Adipocyte (in vitro differentiated cells): ENCODE measurements around the gene C9orf40.
A peak's percentile ranks its signal among the peaks of the same experiment; 100 is the strongest.

ENCODE experiments used
- DNase-seq: peaks from one replicate; pipeline ENCODE4 v3.0.0-alpha.2; 2015; ENCODE audit warnings: low read depth
- H3K27me3 ChIP-seq: replicated peaks from 2 replicates; pipeline ENCODE4 v1.7.0; 2013; ENCODE audit warnings: mild to moderate bottlenecking, low read length, moderate library complexity; ENCODE audit not compliant: control insufficient read depth, insufficient read depth
- H3K36me3 ChIP-seq: 2 replicates; pipeline ENCODE4 v1.7.0; 2013; ENCODE audit warnings: low read length, mild to moderate bottlenecking, moderate library complexity; ENCODE audit not compliant: control insufficient read depth, insufficient read depth, severe bottlenecking
- H3K4me1 ChIP-seq: 2 replicates; pipeline ENCODE4 v1.7.0; 2013; ENCODE audit warnings: mild to moderate bottlenecking, low read length, moderate library complexity; ENCODE audit not compliant: control insufficient read depth, insufficient read depth
- H3K4me3 ChIP-seq: 2 replicates; pipeline ENCODE4 v1.7.0; 2013; ENCODE audit warnings: mild to moderate bottlenecking, low read length, moderate library complexity
- H3K9ac ChIP-seq: 2 replicates; pipeline ENCODE4 v1.7.0; 2013; ENCODE audit warnings: mild to moderate bottlenecking, low read length, moderate library complexity
- H3K9me3 ChIP-seq: 2 replicates; pipeline ENCODE4 v1.7.0; 2013; ENCODE audit warnings: mild to moderate bottlenecking, low read length, moderate library complexity; ENCODE audit not compliant: control insufficient read depth

Gene C9orf40

DNA sequence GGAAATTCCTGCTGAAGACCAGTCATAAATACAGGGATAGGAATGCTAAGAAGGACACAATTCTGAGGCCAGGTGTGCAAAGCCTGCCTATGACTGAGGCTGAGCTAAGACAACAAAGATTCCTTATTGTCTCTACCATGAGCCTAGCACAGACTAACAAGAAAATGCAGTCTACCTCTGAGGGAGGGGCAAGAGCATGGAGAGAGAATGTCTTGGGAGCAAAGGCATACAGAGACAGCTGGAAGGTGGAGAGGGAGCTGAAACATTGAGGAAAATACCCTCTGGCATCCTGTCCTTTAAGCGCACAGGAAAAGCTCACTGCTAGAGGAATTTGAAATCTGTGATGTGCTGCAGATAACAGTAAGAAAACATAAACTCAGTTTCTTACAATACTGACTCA is 8.8 kb upstream of the C9orf40 start:
- H3K9ac ChIP-seq, result no peak overlapping the region
- no peaks in the 10 kb centered on the region for H3K36me3 ChIP-seq
- no peaks in the 10 kb centered on the region for H3K4me1 ChIP-seq
- H3K9me3 ChIP-seq, result no peaks in the 10 kb centered on the region
- no peak for DNase-seq
- no peaks in the 10 kb centered on the region for H3K27me3 ChIP-seq
- H3K4me3 ChIP-seq, result no peak overlapping the region

DNA sequence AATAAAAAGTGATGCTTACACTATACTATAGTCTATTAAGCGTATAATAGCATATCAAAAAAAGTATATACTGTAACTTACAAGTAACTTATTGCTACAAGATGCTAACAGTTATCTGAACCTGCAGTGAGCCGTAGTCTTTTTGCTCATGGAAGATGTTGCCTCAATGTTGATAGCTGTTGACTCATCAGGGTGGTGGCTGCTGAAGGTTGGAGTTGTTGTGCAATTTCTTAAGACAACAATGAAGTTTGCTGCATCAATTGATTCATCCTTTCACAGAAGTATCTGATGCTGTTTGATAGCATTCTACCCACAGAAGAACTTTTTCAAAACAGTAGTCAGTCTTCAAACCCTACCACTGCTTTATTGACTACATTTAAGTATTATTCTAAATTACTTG is 7.8 kb upstream of the C9orf40 start:
- Histone ChIP-seq H3K36me3 (no peaks in the 10 kb centered on the region), H3K27me3 (no peaks in the 10 kb centered on the region), H3K4me1 (no peaks in the 10 kb centered on the region), H3K4me3 (no peak overlapping the region), H3K9me3 (no peaks in the 10 kb centered on the region), H3K9ac (no peak overlapping the region)
- peak; percentile 68 for DNase-seq

DNA sequence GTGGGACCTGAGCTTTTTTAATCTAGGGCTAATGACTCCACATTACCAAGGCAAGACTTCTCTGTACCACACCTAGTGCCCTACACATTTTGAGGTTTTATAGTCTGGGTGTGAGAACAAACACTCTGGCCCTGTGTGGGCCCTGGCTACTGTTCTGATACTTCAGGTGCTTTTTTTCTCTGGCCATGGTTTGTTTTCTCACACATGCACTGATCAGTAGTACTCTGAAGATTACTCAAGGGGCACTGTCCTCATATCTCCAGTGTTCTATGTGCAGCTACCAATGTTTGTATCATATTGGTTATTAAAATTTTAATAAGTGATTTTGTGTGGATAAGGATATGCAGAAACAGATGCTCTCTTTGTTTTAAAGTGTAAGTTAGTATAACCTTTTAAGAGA is 5.9 kb upstream of the C9orf40 start:
- Histone ChIP-seq H3K27me3 (no peaks in the 10 kb centered on the region), H3K36me3 (no peaks in the 10 kb centered on the region), H3K9me3 (no peaks in the 10 kb centered on the region), H3K4me1 (no peaks in the 10 kb centered on the region), H3K4me3 (no peak overlapping the region), H3K9ac (no peak overlapping the region)
- no peak for DNase-seq

DNA sequence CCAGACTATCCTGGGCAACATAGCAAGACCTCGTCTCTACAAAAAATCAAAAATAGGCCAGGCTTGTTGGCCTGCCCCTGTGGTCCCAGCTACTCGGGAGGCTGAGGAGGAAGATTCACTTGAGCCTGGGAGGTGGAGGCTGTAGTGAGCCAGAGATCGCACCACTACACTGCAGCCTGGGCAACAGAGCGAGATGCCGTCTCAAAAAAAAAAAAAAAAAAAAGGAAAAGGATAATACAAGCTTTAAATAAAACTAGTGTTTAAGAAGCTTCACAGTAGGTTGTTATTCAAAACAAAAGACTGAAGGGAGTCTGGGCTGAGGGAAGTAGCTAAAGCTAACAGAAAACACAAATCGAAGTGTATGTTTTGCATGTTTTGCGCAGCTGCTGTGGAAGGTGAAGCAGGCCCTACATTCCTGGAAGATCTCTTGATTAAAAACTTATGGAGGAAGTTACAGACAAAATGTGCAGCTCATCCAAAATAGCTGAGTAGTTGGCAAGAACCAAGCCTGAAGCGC is 581 bp upstream of the C9orf40 start:
- Histone ChIP-seq H3K4me3 (peak overlapping the region; percentile 96), H3K9ac (peak overlapping the region; percentile 93)
- DNase-seq, result peak; percentile 44

DNA sequence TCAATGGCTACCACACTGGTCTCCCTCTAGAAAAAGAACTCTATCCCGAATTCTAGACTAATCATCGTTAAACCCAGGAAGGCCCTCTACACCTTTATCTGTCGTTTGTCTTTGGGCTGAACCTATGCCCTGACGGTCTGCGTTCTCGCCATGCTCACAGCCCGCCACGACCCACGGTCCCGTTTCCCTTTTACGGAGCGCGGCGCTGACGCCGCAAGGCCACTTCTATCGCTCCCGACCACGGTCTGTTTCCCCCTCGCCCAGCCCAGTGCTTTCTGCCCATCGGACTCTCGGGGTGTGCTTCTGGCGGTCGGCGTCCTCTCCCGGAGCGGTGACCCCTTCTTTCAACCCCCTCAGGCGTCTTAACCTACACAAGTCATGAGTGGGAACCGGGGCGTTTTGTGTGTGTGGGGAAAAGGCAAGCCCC is 974 bp downstream of the C9orf40 start:
- no peaks in the 10 kb centered on the region for H3K9me3 ChIP-seq
- peak overlapping the region; percentile 96 for H3K4me3 ChIP-seq
- H3K27me3 ChIP-seq, result no peaks in the 10 kb centered on the region
- H3K9ac ChIP-seq, result peak overlapping the region; percentile 90
- H3K36me3 ChIP-seq, result no peaks in the 10 kb centered on the region
- H3K4me1 ChIP-seq, result peaks cover 3% of the 10 kb centered on the region
- DNase-seq, result peak; percentile 74

More for the DNA sequence above, 581 bp upstream of the C9orf40 start:
- H3K9me3 ChIP-seq, result no peaks in the 10 kb centered on the region
- H3K36me3 ChIP-seq, result no peaks in the 10 kb centered on the region
- no peaks in the 10 kb centered on the region for H3K27me3 ChIP-seq
- peaks cover 3% of the 10 kb centered on the region for H3K4me1 ChIP-seq

DNA sequence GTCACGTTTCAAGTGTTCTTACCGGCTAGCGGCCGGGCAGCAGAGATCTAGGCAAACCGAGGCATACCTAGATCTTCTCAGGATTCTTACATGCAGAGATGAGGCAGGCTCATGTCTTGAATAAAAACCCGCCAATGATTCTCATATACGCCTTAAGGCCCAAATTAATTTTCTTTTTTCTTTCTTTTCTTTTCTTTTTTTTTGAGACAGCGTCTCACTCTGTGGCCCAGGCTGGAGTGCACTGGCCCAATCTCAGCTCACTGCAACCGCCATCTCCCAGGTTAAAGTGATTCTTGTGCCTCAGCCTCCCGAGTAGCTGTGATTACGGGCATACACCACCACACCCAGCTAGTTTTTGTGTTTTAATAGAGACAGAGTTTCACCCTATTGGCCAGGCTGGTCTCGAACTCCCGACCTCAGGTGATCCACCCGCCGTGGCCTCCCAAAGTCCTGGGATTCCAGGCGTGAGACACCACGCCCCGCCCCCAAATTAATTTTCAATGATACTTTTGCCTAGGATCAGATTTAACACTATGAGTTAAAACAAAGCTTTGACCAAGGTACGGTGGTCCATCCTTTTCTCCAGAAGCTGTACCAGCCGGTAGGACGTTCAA is 1.5 kb downstream of the C9orf40 start:
- Histone ChIP-seq H3K9ac (peak overlapping the region; percentile 90), H3K27me3 (no peaks in the 10 kb centered on the region), H3K4me1 (peaks cover 8% of the 10 kb centered on the region), H3K9me3 (no peaks in the 10 kb centered on the region), H3K36me3 (no peaks in the 10 kb centered on the region), H3K4me3 (peak overlapping the region; percentile 96)
- no peak for DNase-seq

DNA sequence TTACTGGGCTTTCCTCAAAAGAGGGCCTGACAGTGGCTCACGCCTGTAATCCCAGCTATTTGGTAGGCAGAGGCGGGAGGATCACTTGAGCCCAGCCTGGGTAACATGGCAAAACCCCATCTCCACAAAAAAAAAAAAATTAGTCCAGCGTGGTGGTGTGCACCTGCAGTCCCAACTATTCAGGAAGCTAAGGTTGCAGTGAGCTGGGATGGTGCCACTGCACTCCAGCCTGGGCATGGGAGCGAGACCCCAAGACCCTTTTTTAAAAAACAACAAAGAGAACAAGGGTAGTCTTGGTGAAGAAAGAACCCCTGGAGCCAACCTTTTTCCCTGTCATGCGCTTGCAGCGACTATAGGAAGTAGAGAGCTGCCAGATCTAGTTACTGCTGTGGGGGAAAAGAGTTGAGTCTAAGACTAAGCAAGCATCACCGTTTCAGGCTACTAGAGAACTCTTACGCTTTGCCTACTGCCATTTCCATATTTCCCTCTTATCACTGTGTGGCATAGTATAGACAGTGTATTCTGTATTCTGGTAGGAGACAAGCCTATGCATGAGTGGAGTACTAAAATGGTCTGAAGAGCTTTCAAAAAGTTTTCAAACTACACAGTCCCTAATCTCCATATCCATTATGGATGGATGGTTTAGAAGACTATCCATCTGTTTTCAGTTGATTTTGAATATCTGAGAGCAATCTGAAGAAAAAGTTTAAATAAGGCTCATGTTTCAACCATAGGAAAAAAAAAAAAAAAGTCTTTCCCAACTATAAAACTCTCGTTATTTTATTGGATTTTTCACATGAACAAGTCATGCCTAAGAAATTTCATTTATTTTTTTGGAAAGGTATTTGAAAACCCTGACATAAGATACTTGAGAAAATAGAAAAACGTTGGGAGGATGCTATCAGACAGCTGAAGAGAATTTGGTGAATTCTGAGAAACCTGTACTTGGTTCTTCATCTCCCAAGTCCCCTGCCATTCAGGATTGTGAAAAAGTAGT is 2.6 kb downstream of the C9orf40 start:
- Histone ChIP-seq H3K36me3 (no peaks in the 10 kb centered on the region), H3K4me3 (no peak overlapping the region), H3K4me1 (peaks cover 8% of the 10 kb centered on the region), H3K9ac (no peak overlapping the region), H3K27me3 (no peaks in the 10 kb centered on the region), H3K9me3 (no peaks in the 10 kb centered on the region)
- peak; percentile 54 for DNase-seq

DNA sequence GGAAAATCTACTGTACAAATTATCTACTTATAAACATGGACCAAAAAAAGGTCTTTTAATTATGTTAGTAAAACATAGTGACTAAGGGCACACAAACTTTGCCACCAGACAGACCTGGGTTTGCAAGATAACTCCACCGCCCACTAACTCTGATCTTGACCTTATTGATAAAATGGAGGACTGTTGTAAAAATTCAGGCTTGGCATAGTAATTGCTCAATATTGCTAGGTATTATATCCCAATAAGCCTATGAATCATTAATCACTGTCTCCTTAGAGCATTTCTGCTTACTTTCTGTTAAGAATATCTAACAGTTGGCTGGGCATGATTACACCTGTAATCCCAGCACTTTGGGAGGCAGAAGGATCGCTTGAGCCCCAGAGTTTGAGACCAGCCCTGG is 3.8 kb downstream of the C9orf40 start:
- no peaks in the 10 kb centered on the region for H3K27me3 ChIP-seq
- DNase-seq, result no peak
- H3K4me3 ChIP-seq, result no peak overlapping the region
- H3K36me3 ChIP-seq, result no peaks in the 10 kb centered on the region
- no peak overlapping the region for H3K9ac ChIP-seq
- H3K9me3 ChIP-seq, result no peaks in the 10 kb centered on the region
- H3K4me1 ChIP-seq, result peaks cover 8% of the 10 kb centered on the region

DNA sequence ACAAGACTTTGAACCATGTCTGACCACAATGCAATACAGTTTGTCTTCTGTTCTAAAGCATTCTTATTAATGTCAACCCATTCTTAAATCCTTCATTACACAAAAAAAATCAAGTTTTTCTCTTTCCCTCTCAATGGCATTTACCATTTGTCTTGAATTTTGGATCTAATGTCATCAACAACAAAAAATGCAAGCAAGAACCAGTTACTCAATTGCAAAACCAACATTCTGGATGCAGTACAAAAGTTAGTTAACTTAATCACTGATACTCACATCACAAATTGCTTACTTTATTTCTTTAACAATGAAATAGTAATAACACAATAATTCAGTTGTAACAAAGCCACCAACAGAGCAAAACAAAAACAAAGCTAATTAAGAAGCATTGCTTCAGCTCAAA is 6.0 kb downstream of the C9orf40 start:
- Histone ChIP-seq H3K9ac (no peak overlapping the region), H3K4me1 (peaks cover 8% of the 10 kb centered on the region), H3K27me3 (no peaks in the 10 kb centered on the region), H3K36me3 (no peaks in the 10 kb centered on the region), H3K4me3 (no peak overlapping the region), H3K9me3 (no peaks in the 10 kb centered on the region)
- DNase-seq, result peak; percentile 49

DNA sequence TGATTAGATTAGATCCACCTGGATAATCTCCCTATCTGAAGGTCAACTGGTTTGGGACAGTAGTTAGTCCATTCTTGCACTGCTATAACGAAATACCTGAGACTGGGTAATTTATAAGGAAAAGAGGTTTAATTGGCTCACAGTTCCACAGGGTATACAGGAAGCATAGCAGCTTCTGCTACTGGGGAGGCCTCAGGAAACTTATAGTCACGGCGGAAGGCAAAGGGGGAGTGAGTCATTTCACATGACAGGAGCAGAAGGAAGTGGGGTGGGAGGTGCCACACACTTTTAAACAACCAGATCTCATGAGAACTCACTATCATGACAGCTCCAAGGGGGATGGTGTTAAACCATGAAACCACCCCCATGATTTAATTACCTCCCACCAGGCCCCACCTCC is 9.9 kb downstream of the C9orf40 start:
- Histone ChIP-seq H3K4me1 (peaks cover 5% of the 10 kb centered on the region), H3K9ac (no peak overlapping the region), H3K27me3 (no peaks in the 10 kb centered on the region), H3K36me3 (no peaks in the 10 kb centered on the region), H3K4me3 (no peak overlapping the region), H3K9me3 (no peaks in the 10 kb centered on the region)
- no peak for DNase-seq

DNA sequence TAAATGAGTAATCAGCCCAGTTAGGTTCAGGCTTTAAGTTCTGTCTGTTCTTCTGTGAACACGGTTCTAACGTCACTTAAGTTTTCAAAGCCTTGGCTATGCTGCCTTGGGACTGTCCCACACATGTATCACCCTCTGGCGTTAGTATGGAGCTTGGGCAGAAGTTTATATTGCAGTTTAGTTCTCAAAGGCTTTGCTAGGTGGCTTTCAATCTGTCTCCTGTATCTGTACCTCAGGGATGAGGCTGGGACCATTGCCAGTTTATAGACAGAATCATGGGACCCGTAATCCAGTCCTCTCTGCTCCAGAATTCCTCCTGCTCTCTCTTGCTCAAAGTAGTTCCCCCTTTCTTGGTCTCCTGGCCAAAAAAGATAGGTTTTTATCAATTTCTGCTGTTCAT is 12.1 kb downstream of the C9orf40 start:
- H3K27me3 ChIP-seq, result no peaks in the 10 kb centered on the region
- no peak for DNase-seq
- H3K4me1 ChIP-seq, result no peaks in the 10 kb centered on the region
- H3K4me3 ChIP-seq, result no peak overlapping the region
- no peaks in the 10 kb centered on the region for H3K36me3 ChIP-seq
- no peak overlapping the region for H3K9ac ChIP-seq
- H3K9me3 ChIP-seq, result no peaks in the 10 kb centered on the region
